Measurements from ENCODE around the gene HPCA.

DNA sequence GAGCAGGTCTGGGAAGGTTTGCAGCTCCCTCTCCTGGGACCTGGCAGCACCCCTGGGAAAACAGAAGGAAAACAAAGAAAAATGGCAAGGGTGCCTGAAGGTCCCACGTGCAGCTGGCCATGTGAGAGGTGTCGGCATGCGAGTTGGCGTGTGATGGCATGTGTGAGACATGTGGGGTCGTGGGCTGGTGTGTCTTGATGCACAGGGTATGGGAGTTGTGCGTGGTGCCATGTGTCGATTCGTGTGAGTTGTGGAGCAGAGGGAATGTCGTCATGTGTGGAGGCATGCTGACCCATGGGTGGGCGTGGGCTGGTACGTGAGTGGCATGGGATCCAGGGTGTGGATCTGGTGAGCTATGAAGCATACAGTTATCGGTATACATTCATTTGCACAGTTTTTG lies 1.3 kb downstream of the HPCA start:
- TF ChIP-seq EZH2 (IDR thresholded peaks at IDR 0.05) (no peak), POLR2AphosphoS5 (IDR thresholded peaks at IDR 0.05; ENCODE audit: borderline replicate concordance, low read depth, low read length) (no peak)

Data from SK-N-MC (cell line).